ENCODE data around the gene CD27.

CD27 gene

DNA sequence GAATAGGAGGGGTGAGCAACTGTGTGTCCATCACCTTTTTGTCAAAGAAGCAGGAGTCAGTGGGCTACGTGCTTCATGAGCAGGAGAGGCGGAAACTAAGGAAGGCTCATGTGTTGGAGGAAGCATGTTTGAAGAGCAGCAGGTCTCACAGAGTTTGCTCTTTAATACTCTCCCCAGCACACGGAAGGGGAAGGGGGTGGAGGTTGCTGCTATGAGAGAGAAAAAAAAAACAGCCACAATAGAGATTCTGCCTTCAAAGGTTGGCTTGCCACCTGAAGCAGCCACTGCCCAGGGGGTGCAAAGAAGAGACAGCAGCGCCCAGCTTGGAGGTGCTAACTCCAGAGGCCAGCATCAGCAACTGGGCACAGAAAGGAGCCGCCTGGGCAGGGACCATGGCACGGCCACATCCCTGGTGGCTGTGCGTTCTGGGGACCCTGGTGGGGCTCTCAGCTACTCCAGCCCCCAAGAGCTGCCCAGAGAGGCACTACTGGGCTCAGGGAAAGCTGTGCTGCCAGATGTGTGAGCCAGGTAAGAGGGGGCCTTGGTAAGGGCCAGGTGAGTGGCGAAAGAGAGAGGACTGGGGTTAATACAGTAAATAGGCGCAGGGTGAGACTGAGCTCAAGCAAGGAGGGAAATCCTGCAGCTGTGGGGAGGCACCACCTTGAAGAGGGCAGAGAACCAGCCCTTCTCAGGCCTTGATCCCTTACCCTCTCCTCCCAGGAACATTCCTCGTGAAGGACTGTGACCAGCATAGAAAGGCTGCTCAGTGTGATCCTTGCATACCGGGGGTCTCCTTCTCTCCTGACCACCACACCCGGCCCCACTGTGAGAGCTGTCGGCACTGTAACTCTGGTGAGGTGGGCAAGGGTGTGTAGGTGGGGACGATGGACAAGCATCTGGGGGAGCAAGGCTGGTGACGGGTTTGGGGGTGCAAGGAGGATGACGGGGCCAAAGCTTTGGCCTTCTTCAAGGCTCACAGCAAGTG, at the start of gene CD27:
TSS of gene CD27 (plus strand) at position 252 of the 985 bp plus-strand sequence. CDS start at position 393, 141 bp downstream.
- peaks cover 44% of the 10 kb centered on the region for H3K4me1 Mint-ChIP-seq
- no peaks in the 10 kb centered on the region for H3K9me3 Mint-ChIP-seq
- no peak within 1 kb of the TSS for H3K27ac Mint-ChIP-seq
- no peak for DNase-seq
- H3K4me3 Mint-ChIP-seq: no peak within 1 kb of the TSS
- TF ChIP-seq CTCF (IDR thresholded peaks at IDR 0.05): no peak
- peaks cover 8% of the 10 kb centered on the region for H3K36me3 Mint-ChIP-seq (ENCODE audit: low read depth)
- no peaks in the 10 kb centered on the region for H3K27me3 Mint-ChIP-seq (ENCODE audit: low read depth, poor library complexity)

DNA sequence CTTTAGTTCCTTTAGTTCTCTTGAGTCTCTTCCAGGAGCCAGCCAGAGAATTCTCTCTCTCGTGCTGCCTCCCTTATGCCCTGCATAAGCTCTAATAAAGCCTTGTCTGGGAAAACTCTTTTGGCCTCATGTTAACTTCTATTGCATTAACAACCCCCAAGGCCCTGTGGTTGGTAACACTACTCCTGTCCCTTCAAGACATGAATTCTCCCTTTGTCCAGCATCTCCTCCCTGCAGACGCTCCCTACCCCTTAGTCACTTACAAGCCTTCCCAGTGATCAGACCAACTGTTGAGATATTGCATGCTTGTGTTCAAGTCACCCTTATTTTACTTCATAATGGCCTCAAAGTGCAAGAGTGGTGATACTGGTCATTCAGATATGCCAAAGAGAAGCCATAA, 48.7 kb upstream of the CD27 start:
- H3K4me1 Mint-ChIP-seq: peaks cover 22% of the 10 kb centered on the region
- DNase-seq: no peak

DNA sequence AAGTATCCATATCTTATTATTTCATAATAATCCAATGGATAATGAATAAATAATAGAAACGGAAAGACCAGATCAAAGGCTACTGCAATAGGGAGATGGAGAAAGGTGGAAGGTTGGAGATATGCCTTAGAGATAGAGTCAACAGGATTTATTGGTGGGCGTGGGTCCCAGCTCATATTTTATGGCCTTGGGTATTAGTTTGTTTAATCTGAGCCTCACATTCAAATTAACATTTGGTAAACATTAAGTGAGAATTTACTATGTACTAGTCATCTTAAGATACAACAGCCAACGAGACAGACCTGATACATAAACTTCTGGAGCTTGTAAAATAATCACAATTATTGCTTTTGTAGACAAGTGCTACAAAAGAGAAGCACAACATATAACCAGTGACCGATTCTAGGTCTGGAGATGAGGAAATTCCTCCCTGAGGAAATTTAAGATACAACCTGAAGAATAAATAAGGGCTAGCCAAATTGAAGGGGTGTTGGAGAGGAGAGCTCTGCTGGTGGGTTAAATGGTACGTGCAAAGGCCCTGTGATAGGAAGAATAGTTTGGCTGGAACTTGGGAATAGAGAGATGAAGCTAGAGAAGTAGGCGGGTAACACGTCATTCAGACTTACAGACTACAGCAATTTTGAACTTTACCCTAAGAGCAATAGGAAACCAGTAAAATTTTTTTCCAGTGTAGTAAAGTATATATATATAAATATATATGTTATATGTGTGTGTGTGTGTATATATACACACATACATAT, 44.7 kb upstream of the CD27 start:
- no peaks in the 10 kb centered on the region for H3K9me3 Mint-ChIP-seq
- no peak for TF ChIP-seq CTCF (IDR thresholded peaks at IDR 0.05)
- peaks cover 9% of the 10 kb centered on the region for H3K27me3 Mint-ChIP-seq (ENCODE audit: low read depth, poor library complexity)
- no peak overlapping the region for H3K4me3 Mint-ChIP-seq
- no peak for DNase-seq
- H3K36me3 Mint-ChIP-seq (ENCODE audit: low read depth): no peaks in the 10 kb centered on the region
- no peak overlapping the region for H3K27ac Mint-ChIP-seq
- H3K4me1 Mint-ChIP-seq: peaks cover 13% of the 10 kb centered on the region

More for the DNA sequence above, 48.7 kb upstream of the CD27 start:
- no peak overlapping the region for H3K27ac Mint-ChIP-seq
- no peak for TF ChIP-seq CTCF (IDR thresholded peaks at IDR 0.05)
- no peaks in the 10 kb centered on the region for H3K36me3 Mint-ChIP-seq (ENCODE audit: low read depth)
- peaks cover 9% of the 10 kb centered on the region for H3K27me3 Mint-ChIP-seq (ENCODE audit: low read depth, poor library complexity)
- no peak overlapping the region for H3K4me3 Mint-ChIP-seq
- H3K9me3 Mint-ChIP-seq: no peaks in the 10 kb centered on the region

DNA sequence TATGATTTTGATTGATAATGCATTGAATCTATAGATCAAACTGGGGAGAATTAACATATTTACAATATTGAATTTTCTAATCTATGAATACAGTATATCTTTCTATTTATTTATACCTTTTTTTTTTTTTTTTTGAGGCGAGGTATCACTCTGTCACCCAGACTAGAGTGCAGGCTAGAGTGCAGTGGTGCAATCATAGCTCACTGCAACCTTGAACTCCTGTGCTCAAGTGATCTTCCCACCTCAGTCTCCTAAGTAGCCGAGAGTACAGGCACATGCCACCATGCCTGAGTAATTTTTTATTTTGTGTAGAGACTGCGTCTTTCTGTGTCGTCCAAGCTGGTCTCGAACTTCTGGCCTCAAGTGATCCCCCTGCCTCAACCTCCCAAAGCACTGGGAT, 40.4 kb upstream of the CD27 start:
- Mint-ChIP-seq H3K36me3 (ENCODE audit: low read depth) (no peaks in the 10 kb centered on the region), H3K27ac (no peak overlapping the region), H3K4me3 (no peak overlapping the region), H3K27me3 (ENCODE audit: low read depth, poor library complexity) (peaks cover 9% of the 10 kb centered on the region), H3K4me1 (peaks cover 22% of the 10 kb centered on the region), H3K9me3 (peaks cover 5% of the 10 kb centered on the region)
- no peak for TF ChIP-seq CTCF (IDR thresholded peaks at IDR 0.05)
- no peak for DNase-seq

DNA sequence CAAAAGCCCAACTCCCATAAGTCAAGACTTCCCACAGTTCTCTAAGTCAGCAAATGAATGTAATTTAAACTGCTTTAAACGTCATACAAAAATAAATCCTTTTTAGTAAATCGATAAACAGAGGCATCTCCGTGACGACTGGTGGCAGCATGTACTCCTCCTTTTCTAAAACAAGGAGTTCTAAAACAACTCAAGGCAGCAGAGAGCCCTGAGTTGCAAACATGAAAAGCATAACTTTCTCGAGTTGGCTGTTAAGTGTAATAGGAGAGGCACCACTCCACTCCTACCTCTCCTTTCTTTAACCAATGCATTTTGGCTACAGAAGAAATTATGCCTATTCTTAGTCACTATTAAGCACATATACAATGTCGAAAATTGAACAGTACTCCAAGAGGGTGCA, 38.8 kb upstream of the CD27 start:
- H3K4me3 Mint-ChIP-seq: no peak overlapping the region
- peaks cover 9% of the 10 kb centered on the region for H3K27me3 Mint-ChIP-seq (ENCODE audit: low read depth, poor library complexity)
- H3K4me1 Mint-ChIP-seq: peaks cover 23% of the 10 kb centered on the region
- peak overlapping the region; percentile 24 for H3K27ac Mint-ChIP-seq
- peaks cover 17% of the 10 kb centered on the region for H3K9me3 Mint-ChIP-seq
- no peak for DNase-seq
- no peak for TF ChIP-seq CTCF (IDR thresholded peaks at IDR 0.05)
- H3K36me3 Mint-ChIP-seq (ENCODE audit: low read depth): no peaks in the 10 kb centered on the region

All from nephron progenitor cell (in vitro differentiated cells).